Ramos (cell line): Measurements from ENCODE around the gene HSD11B1L.
"Not testable (repeated sequence)": the region's sequence is repeated elsewhere in the genome, so short reads cannot be mapped to it uniquely, and the experiment has no call there.

Experiments used
- in situ Hi-C: fragments of 300-500 bp; cut with MboI; formaldehyde crosslinking; loops from one replicate; pipeline ENCODE4 v1.14.3; 2022; ENCODE audit warnings: low sequenced_read_pairs; ENCODE audit not compliant: unreplicated experiment

Gene HSD11B1L

DNA sequence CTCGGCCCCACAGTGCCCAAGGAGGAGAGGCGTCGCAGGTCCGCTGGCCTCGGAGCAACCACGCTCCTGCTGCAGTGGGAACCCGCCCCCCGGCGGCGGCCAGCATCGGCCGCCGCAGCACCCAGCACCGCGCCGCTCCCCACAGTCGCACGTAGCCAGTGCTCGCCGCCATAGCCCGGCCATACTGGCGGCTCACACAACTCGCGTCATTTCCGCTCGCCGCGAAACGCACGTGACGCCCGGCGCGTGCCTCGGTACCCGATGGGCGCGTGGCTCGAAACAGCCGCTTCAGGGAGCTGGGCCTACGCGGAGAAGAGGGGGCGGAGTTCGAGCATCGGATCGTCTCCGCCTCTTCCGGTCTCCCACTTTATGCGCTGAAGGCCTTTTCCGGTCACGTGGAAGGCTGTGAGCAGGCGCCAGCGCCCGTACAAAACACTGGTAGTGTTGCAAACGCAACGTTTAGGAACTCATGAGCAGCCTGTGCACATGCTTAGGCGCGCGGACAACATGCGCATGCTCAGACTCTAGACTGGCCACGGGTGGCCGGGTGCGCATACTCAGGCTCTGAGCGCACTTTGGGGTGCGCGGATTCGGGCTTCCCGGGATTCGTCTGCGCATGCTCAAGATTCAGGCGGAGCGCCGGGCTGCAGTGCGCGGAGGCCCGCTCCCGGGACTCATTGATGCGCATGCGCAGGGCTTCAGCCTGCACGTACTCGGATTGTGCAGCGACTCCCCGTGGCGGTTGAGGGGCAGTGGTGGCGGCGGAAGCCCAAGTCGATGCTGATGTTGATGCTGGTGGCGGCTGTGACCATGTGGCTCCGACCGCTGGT is 39.3 kb downstream of the HSD11B1L start, which contains the start of the genes CATSPERD and LONP1:
CATSPERD (plus strand) TSS at position 677 of the 830 bp plus-strand sequence; CDS start at position 778, 101 bp downstream.
LONP1 (minus strand) TSS at position 186 of the 830 bp plus-strand sequence; CDS start at position 172, 14 bp downstream.
- in situ Hi-C loops = no loop called here

DNA sequence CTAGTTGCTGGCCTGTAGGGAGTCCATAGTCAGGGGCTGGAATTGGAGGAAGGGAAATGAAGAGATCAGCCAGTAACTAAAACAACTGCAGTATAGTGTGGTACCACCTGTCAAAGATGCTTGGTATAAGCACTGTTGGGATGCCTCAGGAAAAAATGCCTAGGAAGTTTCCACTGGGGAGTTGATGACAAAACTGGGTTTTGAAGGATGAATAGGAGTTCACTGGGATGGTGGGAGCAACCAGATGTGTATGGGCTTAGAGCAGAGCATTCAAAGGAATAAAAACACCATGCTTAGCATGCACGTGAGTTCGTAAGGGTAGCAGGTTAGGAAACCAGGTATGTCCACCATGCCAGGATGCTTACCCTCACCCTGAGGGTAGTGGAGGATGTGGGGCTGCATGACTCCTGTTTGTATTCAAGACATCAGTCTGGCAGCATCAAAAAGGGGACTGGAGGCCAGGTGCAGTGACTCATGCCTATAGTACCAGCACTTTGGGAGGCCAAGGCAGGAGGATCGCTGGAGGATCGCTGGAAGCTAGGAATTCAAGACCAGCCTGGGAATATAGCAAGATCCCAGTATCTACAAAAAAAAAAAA is 46.7 kb downstream of the HSD11B1L start:
- in situ Hi-C loops = no loop called here

DNA sequence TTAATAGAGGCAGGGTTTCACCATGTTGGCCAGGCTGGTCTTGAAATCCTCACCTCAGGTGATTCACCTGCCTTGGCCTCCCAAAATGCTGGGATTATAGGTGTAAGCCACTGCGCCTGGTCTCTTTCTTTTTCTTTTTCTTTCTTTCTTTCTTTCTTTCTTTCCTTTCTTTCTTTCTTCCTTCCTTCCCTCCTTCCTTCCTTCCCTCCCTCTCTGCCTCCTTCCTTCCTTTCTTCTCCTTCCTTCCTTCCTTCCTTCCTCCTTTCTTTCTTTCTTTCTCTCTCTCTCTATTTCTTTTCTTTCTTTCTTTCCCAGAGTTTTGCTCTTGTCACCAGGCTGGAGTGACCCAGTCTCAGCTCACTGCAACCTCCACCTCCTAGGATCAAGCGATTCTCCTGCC is 52.3 kb downstream of the HSD11B1L start:
- in situ Hi-C loops = not testable (repeated sequence)
